SK-N-SH treated with all-trans-retinoic acid at 6 μM for 48 hours (cell line): ENCODE data around the gene ACTG2.

Source experiments
- ATAC-seq: fragments of 200-7000 bp; cut with Tn5 transposase; 3 replicates; pipeline ENCODE4 v1.9.1; 2020; ENCODE audit warnings: mild to moderate bottlenecking, moderate library complexity
- ARNTL ChIP-seq: fragments of 450-650 bp; formaldehyde crosslinking; IDR thresholded peaks from 2 replicates; pipeline ENCODE4 v1.5.0; 2020; ENCODE audit warnings: low read depth, mild to moderate bottlenecking, moderate library complexity, borderline replicate concordance
- BACH2 ChIP-seq: fragments of 250-450 bp; sonication (Bioruptor Pico); IDR thresholded peaks from 2 replicates; pipeline ENCODE4 v1.9.0; 2021; ENCODE audit warnings: mild to moderate bottlenecking, borderline replicate concordance
- CREB5 ChIP-seq: fragments of 250-450 bp; sonication (Bioruptor Pico); IDR thresholded peaks from 2 replicates; pipeline ENCODE4 v1.5.1; 2020; ENCODE audit warnings: low read depth, mild to moderate bottlenecking, moderate library complexity
- CSDC2 ChIP-seq: fragments of 250-450 bp; sonication (Bioruptor Pico); IDR thresholded peaks from 2 replicates; pipeline ENCODE4 v1.5.0; 2020; ENCODE audit warnings: mild to moderate bottlenecking, moderate library complexity
- CSRNP3 ChIP-seq: fragments of 250-450 bp; sonication (Bioruptor Pico); IDR thresholded peaks from 2 replicates; pipeline ENCODE4 v1.5.1; 2021; ENCODE audit warnings: mild to moderate bottlenecking, moderate library complexity
- ESRRG ChIP-seq: fragments of 250-450 bp; sonication (Bioruptor Pico); IDR thresholded peaks from 2 replicates; pipeline ENCODE4 v1.6.1; 2021; ENCODE audit warnings: mild to moderate bottlenecking
- ISL1 ChIP-seq: fragments of 250-450 bp; sonication (Bioruptor Pico); IDR thresholded peaks from 2 replicates; pipeline ENCODE4 v2.1.2; 2022; ENCODE audit warnings: mild to moderate bottlenecking, moderate library complexity
- OSR1 ChIP-seq: fragments of 250-450 bp; sonication (Bioruptor Pico); IDR thresholded peaks from 2 replicates; pipeline ENCODE4 v1.8.0; 2022; ENCODE audit warnings: moderate library complexity, mild to moderate bottlenecking, inconsistent platforms
- PATZ1 ChIP-seq: fragments of 250-450 bp; sonication (Bioruptor Pico); IDR thresholded peaks from 2 replicates; pipeline ENCODE4 v1.8.0; 2020; ENCODE audit warnings: mild to moderate bottlenecking, moderate library complexity, borderline replicate concordance
- PPARA ChIP-seq: fragments of 250-450 bp; sonication (Bioruptor Pico); IDR thresholded peaks from 2 replicates; pipeline ENCODE4 v1.5.0; 2020; ENCODE audit warnings: mild to moderate bottlenecking, borderline replicate concordance
- SNAI2 ChIP-seq: fragments of 250-450 bp; sonication (Bioruptor Pico); IDR thresholded peaks from 2 replicates; pipeline ENCODE4 v1.5.0; 2020; ENCODE audit warnings: mild to moderate bottlenecking, moderate library complexity
- TCF4 ChIP-seq: fragments of 250-450 bp; sonication (Bioruptor Pico); IDR thresholded peaks from 2 replicates; pipeline ENCODE4 v1.8.0; 2021; ENCODE audit warnings: mild to moderate bottlenecking, moderate library complexity, borderline replicate concordance
- TOX ChIP-seq: fragments of 250-450 bp; sonication (Bioruptor Pico); IDR thresholded peaks from 2 replicates; pipeline ENCODE4 v1.8.0; 2021; ENCODE audit warnings: mild to moderate bottlenecking, moderate library complexity, borderline replicate concordance
- TSHZ2 ChIP-seq: fragments of 250-450 bp; sonication (Bioruptor Pico); IDR thresholded peaks from 2 replicates; pipeline ENCODE4 v1.5.0; 2020; ENCODE audit warnings: mild to moderate bottlenecking, moderate library complexity
- ZC3H10 ChIP-seq: fragments of 250-450 bp; sonication (Bioruptor Pico); IDR thresholded peaks from 2 replicates; pipeline ENCODE4 v1.5.1; 2021; ENCODE audit warnings: mild to moderate bottlenecking, moderate library complexity
- ZFP3 ChIP-seq: fragments of 250-450 bp; sonication (Bioruptor Pico); IDR thresholded peaks from 2 replicates; pipeline ENCODE4 v1.5.0; 2020; ENCODE audit warnings: mild to moderate bottlenecking, moderate library complexity
- ZFP30 ChIP-seq: fragments of 450-650 bp; formaldehyde crosslinking; IDR thresholded peaks from 2 replicates; pipeline ENCODE4 v1.5.0; 2022; ENCODE audit warnings: mild to moderate bottlenecking, moderate library complexity
- ZNF565 ChIP-seq: fragments of 450-650 bp; formaldehyde crosslinking; conservative IDR thresholded peaks from 2 replicates; pipeline ENCODE4 v1.5.0; 2020; ENCODE audit warnings: low read depth, mild to moderate bottlenecking, moderate library complexity
- ZNF70 ChIP-seq: fragments of 450-650 bp; formaldehyde crosslinking; IDR thresholded peaks from 2 replicates; pipeline ENCODE4 v1.5.0; 2020; ENCODE audit warnings: mild to moderate bottlenecking, moderate library complexity
- ZNF8 ChIP-seq: fragments of 450-650 bp; formaldehyde crosslinking; IDR thresholded peaks from 2 replicates; pipeline ENCODE4 v1.5.0; 2020; ENCODE audit warnings: mild to moderate bottlenecking, moderate library complexity

Gene ACTG2

GRCh38 chr2:73961274-73961673 is 68.5 kb downstream of the ACTG2 start:
- no peak for ATAC-seq
- TF ChIP-seq SNAI2 (CRISPR knock-in tag), result no peak
- TF ChIP-seq CSDC2, result no peak
- no peak for TF ChIP-seq ZFP30 (CRISPR knock-in tag)
- no peak for TF ChIP-seq ISL1 (CRISPR knock-in tag)
- no peak for TF ChIP-seq ZNF565 (CRISPR knock-in tag)

- ATAC-seq, result peak; percentile 36; the same call in 1 of the 3 replicates
Measured at GRCh38 chr2:73961823-73962615, 69.2 kb downstream of the ACTG2 start.

GRCh38 chr2:73962798-73963197 is 70.0 kb downstream of the ACTG2 start:
- TF ChIP-seq SNAI2 (CRISPR knock-in tag), result no peak
- TF ChIP-seq ISL1 (CRISPR knock-in tag), result no peak
- TF ChIP-seq CSRNP3 (CRISPR knock-in tag), result no peak
- TF ChIP-seq ZNF8 (CRISPR knock-in tag), result no peak
- TF ChIP-seq PPARA (CRISPR knock-in tag), result no peak
- TF ChIP-seq TSHZ2 (CRISPR knock-in tag), result no peak
- no peak for TF ChIP-seq ZNF70 (CRISPR knock-in tag)
- TF ChIP-seq PATZ1, result no peak
- no peak for ATAC-seq

More at GRCh38 chr2:73961823-73962615, 69.2 kb downstream of the ACTG2 start:
- TF ChIP-seq PPARA (CRISPR knock-in tag) (no peak), ZNF565 (CRISPR knock-in tag) (no peak), ESRRG (CRISPR knock-in tag) (no peak), CREB5 (CRISPR knock-in tag) (no peak), ARNTL (CRISPR knock-in tag) (no peak), ZFP30 (CRISPR knock-in tag) (no peak), CSDC2 (no peak), BACH2 (CRISPR knock-in tag) (no peak), TCF4 (CRISPR knock-in tag) (no peak), TOX (no peak), ZFP3 (CRISPR knock-in tag) (no peak)

GRCh38 chr2:73963385-73964120 is 70.7 kb downstream of the ACTG2 start:
- no peak for TF ChIP-seq ZNF70 (CRISPR knock-in tag)
- TF ChIP-seq ARNTL (CRISPR knock-in tag), result no peak
- no peak for TF ChIP-seq ZFP30 (CRISPR knock-in tag)
- no peak for TF ChIP-seq ZC3H10
- no peak for TF ChIP-seq SNAI2 (CRISPR knock-in tag)
- no peak for TF ChIP-seq TSHZ2 (CRISPR knock-in tag)
- TF ChIP-seq TOX, result no peak
- no peak for TF ChIP-seq ISL1 (CRISPR knock-in tag)
- no peak for TF ChIP-seq OSR1 (CRISPR knock-in tag)
- no peak for TF ChIP-seq CREB5 (CRISPR knock-in tag)
- no peak for ATAC-seq
